Measurements from ENCODE around the gene MYH9.
A peak's percentile ranks its signal among the peaks of the same experiment; 100 is the strongest.
"Not testable (repeated sequence)": the region's sequence is repeated elsewhere in the genome, so short reads cannot be mapped to it uniquely, and the experiment has no call there.

MYH9 gene

GRCh38 chr22:36274531-36274930, 113.2 kb downstream of the MYH9 start:
- Histone ChIP-seq H3K27ac (ENCODE audit: low read depth, low read length, severe bottlenecking) (no peak overlapping the region), H3K9me3 (ENCODE audit: control insufficient read depth, low read length) (no peaks in the 10 kb centered on the region), H3K4me3 (ENCODE audit: extremely low read depth, insufficient read depth, low read length, poor library complexity, severe bottlenecking) (no peak overlapping the region), H3K4me1 (ENCODE audit: control insufficient read depth, insufficient read depth, low read length, poor library complexity, severe bottlenecking) (no peaks in the 10 kb centered on the region), H3K36me3 (ENCODE audit: control insufficient read depth, insufficient read depth, low read length) (peaks cover 4% of the 10 kb centered on the region)
- WGBS, 2 experiments (ENCODE audit: insufficient coverage in 2 of 2): 93 to 98% methylated on average over 4 to 5 of the region's 5 CpGs

- H3K9me3 ChIP-seq (ENCODE audit: control insufficient read depth, low read length); H3K4me3 ChIP-seq (ENCODE audit: extremely low read depth, insufficient read depth, low read length, poor library complexity, severe bottlenecking); H3K36me3 ChIP-seq (ENCODE audit: control insufficient read depth, insufficient read depth, low read length); H3K27ac ChIP-seq (ENCODE audit: low read depth, low read length, severe bottlenecking); H3K4me1 ChIP-seq (ENCODE audit: control insufficient read depth, insufficient read depth, low read length, poor library complexity, severe bottlenecking): not testable (repeated sequence)
- WGBS, 2 experiments (ENCODE audit: insufficient coverage in 2 of 2): 88 to 100% methylated on average over 1 to 3 of the region's 5 CpGs
These were observed 115.8 kb downstream of the MYH9 start for GRCh38 chr22:36271951-36272350.

DNA sequence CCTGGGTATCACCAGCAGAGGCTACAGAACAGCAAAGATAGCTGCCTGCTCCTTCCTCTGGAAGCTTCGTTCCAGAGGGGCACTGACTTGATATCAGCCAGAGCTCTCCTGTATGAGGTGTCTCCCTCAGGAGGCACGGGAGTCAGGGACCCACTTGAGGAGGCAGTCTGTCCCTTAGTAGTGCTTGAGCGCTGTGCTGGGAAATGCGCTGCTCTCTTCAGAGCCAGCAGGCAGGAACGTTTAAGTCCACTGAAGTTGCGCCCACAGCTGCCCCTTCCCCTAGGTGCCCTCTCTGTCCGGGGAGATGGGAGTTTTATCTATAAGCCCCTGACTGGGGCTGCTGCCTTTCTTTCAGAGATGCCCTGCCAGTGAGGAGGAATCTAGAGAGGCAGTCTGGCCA, 116.5 kb downstream of the MYH9 start:
- not testable (repeated sequence) for H3K4me1 ChIP-seq (ENCODE audit: control insufficient read depth, insufficient read depth, low read length, poor library complexity, severe bottlenecking)
- WGBS, 2 experiments (ENCODE audit: insufficient coverage in 2 of 2): 88 to 91% methylated on average over 7 of the region's 7 CpGs

DNA sequence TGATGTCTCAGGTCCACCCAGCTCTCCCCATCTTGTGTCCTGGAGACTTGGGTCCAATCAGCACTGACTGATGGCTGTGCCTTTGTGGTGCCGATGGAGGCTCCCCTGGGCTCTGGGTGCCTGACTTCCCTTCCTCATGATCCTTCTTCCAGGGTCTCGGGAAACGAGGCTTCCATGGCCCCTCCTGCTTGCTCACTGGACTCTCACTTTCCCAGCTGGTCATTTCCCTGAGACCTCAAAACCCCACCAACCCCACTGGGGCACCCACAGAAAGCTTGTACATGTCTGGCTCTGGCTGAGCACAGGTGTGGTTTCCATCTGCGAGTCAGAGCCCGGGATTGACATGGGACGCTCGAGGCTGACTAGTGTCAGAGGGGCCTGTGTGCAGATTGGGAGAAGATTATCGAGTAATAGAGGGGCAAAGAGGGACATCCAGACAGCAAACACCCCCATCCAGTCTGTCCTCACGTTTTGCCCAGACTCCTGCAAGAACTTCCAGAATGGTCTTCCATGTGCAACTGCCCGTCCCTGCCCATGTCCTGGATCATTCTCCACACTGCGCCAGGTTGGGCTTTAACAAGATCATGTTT, 119.8 kb downstream of the MYH9 start:
- H3K36me3 ChIP-seq (ENCODE audit: control insufficient read depth, insufficient read depth, low read length): no peaks in the 10 kb centered on the region
- no peak overlapping the region for H3K27ac ChIP-seq (ENCODE audit: low read depth, low read length, severe bottlenecking)
- no peak overlapping the region for H3K4me3 ChIP-seq (ENCODE audit: extremely low read depth, insufficient read depth, low read length, poor library complexity, severe bottlenecking)
- 94 to 97% methylated on average over 5 to 6 of the region's 11 CpGs for WGBS, 2 experiments (ENCODE audit: insufficient coverage in 2 of 2)
- H3K9me3 ChIP-seq (ENCODE audit: control insufficient read depth, low read length): no peaks in the 10 kb centered on the region
- no peaks in the 10 kb centered on the region for H3K4me1 ChIP-seq (ENCODE audit: control insufficient read depth, insufficient read depth, low read length, poor library complexity, severe bottlenecking)

More for the DNA sequence above, 116.5 kb downstream of the MYH9 start:
- not testable (repeated sequence) for H3K27ac ChIP-seq (ENCODE audit: low read depth, low read length, severe bottlenecking); H3K36me3 ChIP-seq (ENCODE audit: control insufficient read depth, insufficient read depth, low read length); H3K9me3 ChIP-seq (ENCODE audit: control insufficient read depth, low read length); H3K4me3 ChIP-seq (ENCODE audit: extremely low read depth, insufficient read depth, low read length, poor library complexity, severe bottlenecking)

GRCh38 chr22:36267058-36267457, 120.7 kb downstream of the MYH9 start:
- no peaks in the 10 kb centered on the region for H3K36me3 ChIP-seq (ENCODE audit: control insufficient read depth, insufficient read depth, low read length)
- no peaks in the 10 kb centered on the region for H3K9me3 ChIP-seq (ENCODE audit: control insufficient read depth, low read length)
- no peaks in the 10 kb centered on the region for H3K4me1 ChIP-seq (ENCODE audit: control insufficient read depth, insufficient read depth, low read length, poor library complexity, severe bottlenecking)
- no peak overlapping the region for H3K4me3 ChIP-seq (ENCODE audit: extremely low read depth, insufficient read depth, low read length, poor library complexity, severe bottlenecking)
- H3K27ac ChIP-seq (ENCODE audit: low read depth, low read length, severe bottlenecking): no peak overlapping the region
- 96 to 97% methylated on average over 4 of the region's 4 CpGs for WGBS, 2 experiments (ENCODE audit: insufficient coverage in 2 of 2)

DNA sequence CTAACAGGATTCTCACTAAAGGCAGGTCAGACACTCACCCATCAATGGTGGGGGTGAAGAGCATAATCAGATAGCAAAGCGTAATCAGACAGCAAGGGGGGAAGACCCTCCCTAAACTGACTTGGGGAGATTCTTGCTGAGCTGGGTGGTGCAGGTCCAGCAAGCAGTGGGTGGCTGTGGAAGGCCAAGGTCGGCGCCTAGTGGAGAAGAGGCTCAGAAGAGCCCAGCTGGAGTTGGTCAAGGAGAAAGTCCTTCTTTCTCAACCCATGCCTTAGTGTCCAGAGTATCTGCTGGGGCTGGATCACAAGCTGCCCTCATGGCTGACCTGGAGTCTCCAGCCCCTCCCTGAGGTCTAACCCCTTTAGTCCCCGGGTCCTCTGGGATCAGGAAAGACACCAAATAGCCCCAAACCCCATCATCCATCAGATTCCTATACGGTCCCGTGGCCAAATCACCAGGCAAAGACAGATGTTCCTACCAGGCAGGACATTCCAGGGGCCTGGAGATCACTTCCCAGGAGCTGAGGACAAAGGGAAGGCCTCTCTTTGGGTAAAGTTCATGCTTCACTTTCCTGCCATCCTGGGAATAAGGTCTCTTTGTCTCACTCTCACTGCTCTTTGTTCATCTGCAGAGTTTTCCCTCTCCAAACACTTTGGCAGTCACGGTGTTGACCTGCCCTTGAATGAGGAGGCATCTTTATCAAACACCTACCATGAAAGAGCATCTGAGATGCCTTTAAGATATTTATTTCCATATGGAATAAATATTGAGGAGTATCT, 123.7 kb downstream of the MYH9 start:
- H3K27ac ChIP-seq (ENCODE audit: low read depth, low read length, severe bottlenecking); H3K9me3 ChIP-seq (ENCODE audit: control insufficient read depth, low read length); H3K4me1 ChIP-seq (ENCODE audit: control insufficient read depth, insufficient read depth, low read length, poor library complexity, severe bottlenecking); H3K36me3 ChIP-seq (ENCODE audit: control insufficient read depth, insufficient read depth, low read length); H3K4me3 ChIP-seq (ENCODE audit: extremely low read depth, insufficient read depth, low read length, poor library complexity, severe bottlenecking): not testable (repeated sequence)
- WGBS, 2 experiments (ENCODE audit: insufficient coverage in 2 of 2): 82 to 83% methylated on average over 3 of the region's 7 CpGs

GRCh38 chr22:36263216-36263673, 124.5 kb downstream of the MYH9 start:
- H3K36me3 ChIP-seq (ENCODE audit: control insufficient read depth, insufficient read depth, low read length); H3K27ac ChIP-seq (ENCODE audit: low read depth, low read length, severe bottlenecking); H3K9me3 ChIP-seq (ENCODE audit: control insufficient read depth, low read length); H3K4me1 ChIP-seq (ENCODE audit: control insufficient read depth, insufficient read depth, low read length, poor library complexity, severe bottlenecking); H3K4me3 ChIP-seq (ENCODE audit: extremely low read depth, insufficient read depth, low read length, poor library complexity, severe bottlenecking): not testable (repeated sequence)
- 56 to 80% methylated on average over 1 to 3 of the region's 5 CpGs for WGBS, 2 experiments (ENCODE audit: insufficient coverage in 2 of 2)

DNA sequence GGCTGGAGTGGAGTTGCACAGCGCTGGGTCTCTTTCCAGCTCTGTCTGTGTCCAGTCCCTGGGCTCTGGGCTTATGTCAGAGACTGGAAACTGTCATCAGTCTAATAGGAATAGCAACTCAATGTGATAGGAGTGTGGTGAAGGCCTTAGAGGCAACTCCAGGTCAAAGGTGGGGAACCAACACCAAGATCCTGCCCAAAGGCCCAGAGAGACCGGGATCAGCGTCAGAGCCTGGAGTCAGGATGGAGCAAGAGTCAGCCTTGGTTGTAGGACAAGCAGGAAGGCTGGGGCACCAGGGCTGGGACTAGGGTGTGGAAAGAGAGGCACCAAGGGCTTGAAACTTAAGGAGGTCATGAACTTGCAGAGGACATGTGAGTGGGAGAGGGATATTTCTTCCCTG, 125.5 kb downstream of the MYH9 start:
- not testable (repeated sequence) for H3K9me3 ChIP-seq (ENCODE audit: control insufficient read depth, low read length); H3K27ac ChIP-seq (ENCODE audit: low read depth, low read length, severe bottlenecking); H3K4me3 ChIP-seq (ENCODE audit: extremely low read depth, insufficient read depth, low read length, poor library complexity, severe bottlenecking); H3K4me1 ChIP-seq (ENCODE audit: control insufficient read depth, insufficient read depth, low read length, poor library complexity, severe bottlenecking); H3K36me3 ChIP-seq (ENCODE audit: control insufficient read depth, insufficient read depth, low read length)
- WGBS, 2 experiments (ENCODE audit: insufficient coverage in 2 of 2): 96 to 100% methylated on average over 1 to 3 of the region's 3 CpGs

GRCh38 chr22:36261675-36262074, 126.1 kb downstream of the MYH9 start:
- not testable (repeated sequence) for H3K4me3 ChIP-seq (ENCODE audit: extremely low read depth, insufficient read depth, low read length, poor library complexity, severe bottlenecking); H3K9me3 ChIP-seq (ENCODE audit: control insufficient read depth, low read length); H3K4me1 ChIP-seq (ENCODE audit: control insufficient read depth, insufficient read depth, low read length, poor library complexity, severe bottlenecking); H3K36me3 ChIP-seq (ENCODE audit: control insufficient read depth, insufficient read depth, low read length); H3K27ac ChIP-seq (ENCODE audit: low read depth, low read length, severe bottlenecking)
- WGBS, 2 experiments (ENCODE audit: insufficient coverage in 2 of 2): 86 to 90% methylated on average over 5 of the region's 6 CpGs

GRCh38 chr22:36259615-36260300, 128.0 kb downstream of the MYH9 start:
- H3K36me3 ChIP-seq (ENCODE audit: control insufficient read depth, insufficient read depth, low read length): no peaks in the 10 kb centered on the region
- H3K4me3 ChIP-seq (ENCODE audit: extremely low read depth, insufficient read depth, low read length, poor library complexity, severe bottlenecking): peak overlapping the region; percentile 8
- H3K27ac ChIP-seq (ENCODE audit: low read depth, low read length, severe bottlenecking): peak overlapping the region; percentile 58
- WGBS, 2 experiments (ENCODE audit: insufficient coverage in 2 of 2): 84% methylated on average over 7 to 10 of the region's 14 CpGs
- H3K4me1 ChIP-seq (ENCODE audit: control insufficient read depth, insufficient read depth, low read length, poor library complexity, severe bottlenecking): peaks cover 7% of the 10 kb centered on the region
- H3K9me3 ChIP-seq (ENCODE audit: control insufficient read depth, low read length): no peaks in the 10 kb centered on the region

Measured in mesodermal cell (in vitro differentiated cells).